Esophagus squamous epithelium (tissue), 4 donors: ENCODE results near the gene EI24.

Source experiments
- CTCF ChIP-seq, 6 experiments: fragments of 450-650 bp in 4 of 6; fragments of 200-600 bp in 2 of 6; sonication (generic) in 2 of 6; IDR thresholded peaks; one replicate each; pipeline ENCODE4 v1.5.1; 2016 to 2019; ENCODE audit warnings: antibody characterized with exemption in 6 of 6, mild to moderate bottlenecking in 4 of 6, moderate library complexity in 4 of 6
- POLR2A ChIP-seq, 4 donors: fragments of 450-650 bp; IDR thresholded peaks; one replicate each; pipeline ENCODE4 v1.6.1; 2017; ENCODE audit warnings: antibody characterized with exemption in 4 of 4, mild to moderate bottlenecking in 4 of 4, moderate library complexity in 3 of 4

- TF ChIP-seq CTCF (IDR thresholded peaks at IDR 0.05) (no peak), POLR2A (IDR thresholded peaks at IDR 0.05) (no peak)
Measured at GRCh38 chr11:125519860-125520834, 49.1 kb upstream of the EI24 start.
